NOMO-1 treated with DMSO at 0.1 percent for 48 hours (cell line): ENCODE results near the gene CARMIL1.
"Not testable (repeated sequence)": the region's sequence is repeated elsewhere in the genome, so short reads cannot be mapped to it uniquely, and the experiment has no call there.

Source experiments
- DNase-seq: peaks from one replicate; lab custom pipeline; 2025; ENCODE audit not compliant: unreplicated experiment; lab: John Stamatoyannopoulos, UW

The CARMIL1 gene

GRCh38 chr6:25366903-25367545 lies 87.8 kb downstream of the CARMIL1 start:
- DNase-seq: peak; percentile 9

GRCh38 chr6:25369036-25369432 lies 89.9 kb downstream of the CARMIL1 start:
- DNase-seq: no peak

- no peak for DNase-seq
Observed at GRCh38 chr6:25369433-25370177, 90.4 kb downstream of the CARMIL1 start.

- no peak for DNase-seq
Observed at GRCh38 chr6:25370178-25371036, 91.2 kb downstream of the CARMIL1 start.

- DNase-seq: no peak
Observed at GRCh38 chr6:25371037-25371347, 91.8 kb downstream of the CARMIL1 start.

GRCh38 chr6:25375125-25375524 lies 96.0 kb downstream of the CARMIL1 start:
- no peak for DNase-seq

- DNase-seq: no peak
Observed at GRCh38 chr6:25377664-25378063, 98.5 kb downstream of the CARMIL1 start.

GRCh38 chr6:25381077-25381476 lies 101.9 kb downstream of the CARMIL1 start:
- DNase-seq: no peak

- DNase-seq: not testable (repeated sequence)
Observed at GRCh38 chr6:25382476-25382875, 103.3 kb downstream of the CARMIL1 start.

- no peak for DNase-seq
Observed at GRCh38 chr6:25384234-25384633, 105.1 kb downstream of the CARMIL1 start.

- no peak for DNase-seq
Observed at GRCh38 chr6:25384967-25385366, 105.8 kb downstream of the CARMIL1 start.

- peak; percentile 45 for DNase-seq
Observed at GRCh38 chr6:25387483-25387882, 108.3 kb downstream of the CARMIL1 start.

GRCh38 chr6:25387911-25388310 lies 108.7 kb downstream of the CARMIL1 start:
- DNase-seq: no peak

- DNase-seq: no peak
Observed at GRCh38 chr6:25388776-25389175, 109.6 kb downstream of the CARMIL1 start.

- no peak for DNase-seq
Observed at GRCh38 chr6:25389471-25389870, 110.3 kb downstream of the CARMIL1 start.

- DNase-seq: no peak
Observed at GRCh38 chr6:25392372-25392771, 113.2 kb downstream of the CARMIL1 start.

- no peak for DNase-seq
Observed at GRCh38 chr6:25395731-25396130, 116.6 kb downstream of the CARMIL1 start.

GRCh38 chr6:25397406-25397805 lies 118.2 kb downstream of the CARMIL1 start:
- DNase-seq: no peak

GRCh38 chr6:25399885-25400284 lies 120.7 kb downstream of the CARMIL1 start:
- DNase-seq: no peak

- no peak for DNase-seq
Observed at GRCh38 chr6:25401711-25402110, 122.5 kb downstream of the CARMIL1 start.

GRCh38 chr6:25402125-25402524 lies 123.0 kb downstream of the CARMIL1 start:
- DNase-seq: no peak

GRCh38 chr6:25403150-25403549 lies 124.0 kb downstream of the CARMIL1 start:
- DNase-seq: no peak
